ENCODE measurements around the gene PIGK. TPM values are rescaled to one million over a fixed set of nuclear protein-coding genes. Genes with fewer than 3 reads are reported as not detected.

Gene PIGK
- polyA plus RNA-seq, 3 donors = 4.0 to 24.7 (median 19.4) TPM

DNA sequence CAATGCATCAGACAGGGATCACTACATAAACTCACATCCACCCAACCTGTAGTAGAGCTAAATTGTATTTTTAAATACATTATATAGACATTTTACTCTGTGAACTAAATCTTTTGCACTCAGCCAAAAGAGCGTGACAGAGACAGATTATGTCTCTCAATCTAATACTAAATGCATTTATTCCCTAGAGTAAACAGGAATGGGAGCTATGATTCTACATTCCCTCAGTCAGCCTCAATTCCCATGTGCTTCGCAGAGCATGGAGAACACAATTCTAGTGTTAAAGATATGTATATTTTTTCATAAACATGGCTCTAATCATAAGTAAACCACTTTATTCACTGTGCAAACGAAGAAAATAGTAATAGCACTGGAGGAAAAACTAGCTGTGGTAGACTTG lies 16.5 kb downstream of the PIGK start:
- Mint-ChIP-seq H3K36me3 (peaks cover 21 to 27% of the 10 kb centered on the region in 2 donors), H3K27me3 (ENCODE audit: low read depth in 3 of 3) (no peaks in the 10 kb centered on the region), H3K4me1 (no peaks in the 10 kb centered on the region), H3K9me3 (peaks cover 4 to 19% (median 8%) of the 10 kb centered on the region in 7 donors), H3K4me3 (no peak overlapping the region), H3K27ac (no peak overlapping the region)
- Histone ChIP-seq H2AFZ (ENCODE audit: insufficient read depth, low read depth, low read length, poor library complexity, severe bottlenecking) (no peak overlapping the region), H3K9ac (ENCODE audit: insufficient read depth, low read length, poor library complexity, severe bottlenecking) (no peak overlapping the region), H3K4me1 (ENCODE audit: control insufficient read depth in 1 of 2, insufficient read depth in 2 of 2, low read length in 2 of 2) (no peaks in the 10 kb centered on the region), H3K27me3 (ENCODE audit: control insufficient read depth in 2 of 2, insufficient read depth in 2 of 2, low read length in 2 of 2) (no peaks in the 10 kb centered on the region), H3K79me2 (ENCODE audit: insufficient read depth, low read length) (no peaks in the 10 kb centered on the region), H3K4me2 (replicated peaks; ENCODE audit: extremely low read depth, low read length, poor library complexity, severe bottlenecking) (no peak overlapping the region), H3K36me3 (replicated peaks in 1 of 2; ENCODE audit: control insufficient read depth in 1 of 2, insufficient read depth in 2 of 2, low read length in 2 of 2) (peaks cover 0 to 22% of the 10 kb centered on the region in 2 donors), H3K4me3 (replicated peaks in 1 of 3; ENCODE audit: low read depth in 2 of 3, low read length in 3 of 3) (no peak overlapping the region), H4K20me1 (ENCODE audit: insufficient read depth, low read length) (no peaks in the 10 kb centered on the region), H3K27ac (ENCODE audit: low read depth in 1 of 2, low read length in 2 of 2) (no peak overlapping the region), H3K9me3 (replicated peaks in 1 of 2; ENCODE audit: control insufficient read depth in 1 of 2, insufficient read depth in 1 of 2, low read length in 2 of 2) (peaks cover 5 to 21% of the 10 kb centered on the region in 2 donors)
- intact Hi-C loops (cut with micrococcal nuclease) = no loop called here
- no CpG with 5 or more reads among the region's 3 CpGs for WGBS (ENCODE audit: insufficient coverage)
- TF ChIP-seq, protein P1, sequence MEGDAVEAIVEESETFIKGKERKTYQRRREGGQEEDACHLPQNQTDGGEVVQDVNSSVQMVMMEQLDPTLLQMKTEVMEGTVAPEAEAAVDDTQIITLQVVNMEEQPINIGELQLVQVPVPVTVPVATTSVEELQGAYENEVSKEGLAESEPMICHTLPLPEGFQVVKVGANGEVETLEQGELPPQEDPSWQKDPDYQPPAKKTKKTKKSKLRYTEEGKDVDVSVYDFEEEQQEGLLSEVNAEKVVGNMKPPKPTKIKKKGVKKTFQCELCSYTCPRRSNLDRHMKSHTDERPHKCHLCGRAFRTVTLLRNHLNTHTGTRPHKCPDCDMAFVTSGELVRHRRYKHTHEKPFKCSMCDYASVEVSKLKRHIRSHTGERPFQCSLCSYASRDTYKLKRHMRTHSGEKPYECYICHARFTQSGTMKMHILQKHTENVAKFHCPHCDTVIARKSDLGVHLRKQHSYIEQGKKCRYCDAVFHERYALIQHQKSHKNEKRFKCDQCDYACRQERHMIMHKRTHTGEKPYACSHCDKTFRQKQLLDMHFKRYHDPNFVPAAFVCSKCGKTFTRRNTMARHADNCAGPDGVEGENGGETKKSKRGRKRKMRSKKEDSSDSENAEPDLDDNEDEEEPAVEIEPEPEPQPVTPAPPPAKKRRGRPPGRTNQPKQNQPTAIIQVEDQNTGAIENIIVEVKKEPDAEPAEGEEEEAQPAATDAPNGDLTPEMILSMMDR (IDR thresholded peaks at IDR 0.05) = no peak
- no peak for DNase-seq

DNA sequence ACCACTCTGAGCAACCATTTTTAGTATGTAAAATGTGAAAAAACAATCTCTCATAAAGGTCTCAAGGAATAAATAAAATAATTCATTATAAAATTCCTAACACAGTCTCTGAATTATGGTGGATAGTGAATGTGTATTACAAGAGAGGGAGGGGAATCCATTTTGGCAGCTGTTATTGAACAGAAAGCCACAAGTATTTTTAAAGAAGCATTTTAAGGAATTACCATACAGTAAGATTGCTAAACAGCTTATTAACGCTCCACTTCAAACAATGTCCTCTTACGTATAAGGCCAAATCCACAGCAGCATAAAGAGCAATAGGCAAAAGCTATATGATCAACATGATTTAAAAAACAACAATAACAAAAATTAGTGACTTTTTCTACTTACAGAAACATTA lies 18.4 kb downstream of the PIGK start:
- TF ChIP-seq, protein P1 (IDR thresholded peaks at IDR 0.05) = no peak
- DNase-seq = no peak
- no peaks in the 10 kb centered on the region for H3K4me1 ChIP-seq (ENCODE audit: control insufficient read depth in 1 of 2, insufficient read depth in 2 of 2, low read length in 2 of 2)
- Mint-ChIP-seq H3K27ac (no peak overlapping the region), H3K4me3 (no peak overlapping the region), H3K27me3 (ENCODE audit: low read depth in 3 of 3) (no peaks in the 10 kb centered on the region), H3K36me3 (peaks cover 23 to 24% of the 10 kb centered on the region in 2 donors), H3K4me1 (no peaks in the 10 kb centered on the region), H3K9me3 (peaks cover 4 to 16% (median 9%) of the 10 kb centered on the region in 7 donors)
- no peak overlapping the region for H3K9ac ChIP-seq (ENCODE audit: insufficient read depth, low read length, poor library complexity, severe bottlenecking)
- intact Hi-C loops (cut with micrococcal nuclease) = no loop called here
- H3K4me3 ChIP-seq (replicated peaks in 1 of 3; ENCODE audit: low read depth in 2 of 3, low read length in 3 of 3) = no peak overlapping the region
- no peaks in the 10 kb centered on the region for H3K27me3 ChIP-seq (ENCODE audit: control insufficient read depth in 2 of 2, insufficient read depth in 2 of 2, low read length in 2 of 2)
- no peak overlapping the region for H3K27ac ChIP-seq (ENCODE audit: low read depth in 1 of 2, low read length in 2 of 2)
- H3K9me3 ChIP-seq (replicated peaks in 1 of 2; ENCODE audit: control insufficient read depth in 1 of 2, insufficient read depth in 1 of 2, low read length in 2 of 2) = peaks cover 5 to 21% of the 10 kb centered on the region in 2 donors
- no peak overlapping the region for H3K4me2 ChIP-seq (replicated peaks; ENCODE audit: extremely low read depth, low read length, poor library complexity, severe bottlenecking)
- no peak overlapping the region for H2AFZ ChIP-seq (ENCODE audit: insufficient read depth, low read depth, low read length, poor library complexity, severe bottlenecking)
- no CpG with 5 or more reads among the region's 2 CpGs for WGBS (ENCODE audit: insufficient coverage)
- no peaks in the 10 kb centered on the region for H3K79me2 ChIP-seq (ENCODE audit: insufficient read depth, low read length)
- no peaks in the 10 kb centered on the region for H4K20me1 ChIP-seq (ENCODE audit: insufficient read depth, low read length)
- peaks cover 0 to 19% of the 10 kb centered on the region in 2 donors for H3K36me3 ChIP-seq (replicated peaks in 1 of 2; ENCODE audit: control insufficient read depth in 1 of 2, insufficient read depth in 2 of 2, low read length in 2 of 2)
